GM21529 (cell line): ENCODE results near the gene PCDHB7.
"Not testable (repeated sequence)": the region's sequence is repeated elsewhere in the genome, so short reads cannot be mapped to it uniquely, and the experiment has no call there.

Experiments
- ATAC-seq: cut with Tn5 transposase; IDR thresholded peaks from one replicate; pipeline ENCODE4 v1.9.1; 2021; ENCODE audit not compliant: unreplicated experiment

The PCDHB7 gene

GRCh38 chr5:141179876-141180275, 7.4 kb downstream of the PCDHB7 start:
- ATAC-seq, result not testable (repeated sequence)

- no peak for ATAC-seq
Observed at GRCh38 chr5:141180313-141180712, 7.9 kb downstream of the PCDHB7 start.

GRCh38 chr5:141182248-141182647, 9.8 kb downstream of the PCDHB7 start, which contains the start of gene PCDHB16:
TSS of gene PCDHB16 (plus strand) at chr5:141182387. CDS start at chr5:141182560, 173 bp downstream.
- no peak for ATAC-seq

GRCh38 chr5:141184117-141184855, 11.8 kb downstream of the PCDHB7 start:
- ATAC-seq, result not testable (repeated sequence)

- no peak for ATAC-seq
Observed at GRCh38 chr5:141186897-141187512, 14.6 kb downstream of the PCDHB7 start, which contains the start of gene PCDHB9. TSS of gene PCDHB9 (plus strand) at chr5:141187161. CDS start at chr5:141187319, 158 bp downstream.

GRCh38 chr5:141188682-141189081, 16.2 kb downstream of the PCDHB7 start:
- ATAC-seq, result not testable (repeated sequence)

- ATAC-seq, result not testable (repeated sequence)
Observed at GRCh38 chr5:141189131-141189530, 16.7 kb downstream of the PCDHB7 start.

- ATAC-seq, result no peak
Observed at GRCh38 chr5:141192110-141192725, 19.8 kb downstream of the PCDHB7 start, which contains the start of gene PCDHB10. TSS of gene PCDHB10 (plus strand) at chr5:141192353. CDS start at chr5:141192553, 200 bp downstream.

GRCh38 chr5:141194332-141194731, 21.9 kb downstream of the PCDHB7 start:
- not testable (repeated sequence) for ATAC-seq

GRCh38 chr5:141196363-141196762, 23.9 kb downstream of the PCDHB7 start:
- ATAC-seq, result no peak

- ATAC-seq, result no peak
Observed at GRCh38 chr5:141199359-141200235, 27.2 kb downstream of the PCDHB7 start, which contains the start of gene PCDHB11. TSS of gene PCDHB11 (plus strand) at chr5:141199627. CDS start at chr5:141199775, 148 bp downstream.

GRCh38 chr5:141201126-141201525, 28.7 kb downstream of the PCDHB7 start:
- not testable (repeated sequence) for ATAC-seq

GRCh38 chr5:141201646-141202045, 29.2 kb downstream of the PCDHB7 start:
- not testable (repeated sequence) for ATAC-seq

- ATAC-seq, result no peak
Observed at GRCh38 chr5:141208478-141208877, 36.0 kb downstream of the PCDHB7 start, which contains the start of gene PCDHB12. TSS of gene PCDHB12 (plus strand) at chr5:141208719. CDS start at chr5:141208908, 189 bp downstream.

- ATAC-seq, result not testable (repeated sequence)
Observed at GRCh38 chr5:141210281-141210680, 37.8 kb downstream of the PCDHB7 start.

GRCh38 chr5:141210849-141211248, 38.4 kb downstream of the PCDHB7 start:
- ATAC-seq, result not testable (repeated sequence)

- ATAC-seq, result not testable (repeated sequence)
Observed at GRCh38 chr5:141213656-141214339, 41.4 kb downstream of the PCDHB7 start, which contains the start of gene PCDHB13. TSS of gene PCDHB13 (plus strand) at chr5:141213919. CDS start at chr5:141214124, 205 bp downstream.

GRCh38 chr5:141214583-141214982, 42.1 kb downstream of the PCDHB7 start:
- not testable (repeated sequence) for ATAC-seq

GRCh38 chr5:141215504-141215903, 43.1 kb downstream of the PCDHB7 start:
- not testable (repeated sequence) for ATAC-seq

- ATAC-seq, result not testable (repeated sequence)
Observed at GRCh38 chr5:141216035-141216434, 43.6 kb downstream of the PCDHB7 start.
